ENCODE data around the gene PRDM1.

GRCh38 chr6:106099235-106099537 is 13.1 kb downstream of the PRDM1 start:
- TF ChIP-seq CTCF (IDR thresholded peaks at IDR 0.05) (no peak), POLR2A (IDR thresholded peaks at IDR 0.05) (no peak)
